Measurements from ENCODE around the gene ALPK3. TPM values are rescaled to one million over a fixed set of nuclear protein-coding genes. Genes with fewer than 3 reads are reported as not detected.
"Not testable (repeated sequence)": the region's sequence is repeated elsewhere in the genome, so short reads cannot be mapped to it uniquely, and the experiment has no call there.

Gene ALPK3
- total RNA-seq, 1 donor from 2014 or later: 13.5 TPM

GRCh38 chr15:84873997-84874396 is 56.8 kb downstream of the ALPK3 start:
- no peak for DNase-seq (ENCODE audit: low read depth, low spot score)

- no peak for DNase-seq (ENCODE audit: low read depth, low spot score)
Measured at GRCh38 chr15:84874981-84875699, 58.0 kb downstream of the ALPK3 start.

GRCh38 chr15:84876269-84876668 is 59.1 kb downstream of the ALPK3 start:
- DNase-seq (ENCODE audit: low read depth, low spot score): no peak

GRCh38 chr15:84877701-84878100 is 60.5 kb downstream of the ALPK3 start:
- DNase-seq (ENCODE audit: low read depth, low spot score): not testable (repeated sequence)

- DNase-seq (ENCODE audit: low read depth, low spot score): peak; percentile 22
Measured at GRCh38 chr15:84878504-84878903, 61.3 kb downstream of the ALPK3 start.

- no peak for DNase-seq (ENCODE audit: low read depth, low spot score)
Measured at GRCh38 chr15:84879088-84879780, 62.1 kb downstream of the ALPK3 start.

- DNase-seq (ENCODE audit: low read depth, low spot score): no peak
Measured at GRCh38 chr15:84880007-84880406, 62.9 kb downstream of the ALPK3 start.

GRCh38 chr15:84880822-84881519 is 63.8 kb downstream of the ALPK3 start:
- DNase-seq (ENCODE audit: low read depth, low spot score): no peak

GRCh38 chr15:84881520-84881830 is 64.3 kb downstream of the ALPK3 start:
- DNase-seq (ENCODE audit: low read depth, low spot score): no peak

- no peak for DNase-seq (ENCODE audit: low read depth, low spot score)
Measured at GRCh38 chr15:84883466-84883865, 66.3 kb downstream of the ALPK3 start.

- no peak for DNase-seq (ENCODE audit: low read depth, low spot score)
Measured at GRCh38 chr15:84883916-84884781, 67.0 kb downstream of the ALPK3 start, which contains the start of gene SLC28A1. Gene SLC28A1, plus strand, starts transcription at chr15:84884662. Its CDS starts 3,099 bp downstream, at chr15:84887761.

GRCh38 chr15:84885801-84886200 is 68.6 kb downstream of the ALPK3 start:
- no peak for DNase-seq (ENCODE audit: low read depth, low spot score)

GRCh38 chr15:84886211-84886983 is 69.2 kb downstream of the ALPK3 start:
- DNase-seq (ENCODE audit: low read depth, low spot score): no peak

- no peak for DNase-seq (ENCODE audit: low read depth, low spot score)
Measured at GRCh38 chr15:84886984-84887299, 69.8 kb downstream of the ALPK3 start.

GRCh38 chr15:84887938-84888337 is 70.8 kb downstream of the ALPK3 start:
- DNase-seq (ENCODE audit: low read depth, low spot score): no peak

GRCh38 chr15:84888639-84889038 is 71.5 kb downstream of the ALPK3 start:
- DNase-seq (ENCODE audit: low read depth, low spot score): no peak

- DNase-seq (ENCODE audit: low read depth, low spot score): no peak
Measured at GRCh38 chr15:84889313-84889990, 72.3 kb downstream of the ALPK3 start.

GRCh38 chr15:84889991-84890669 is 73.0 kb downstream of the ALPK3 start:
- DNase-seq (ENCODE audit: low read depth, low spot score): no peak

- DNase-seq (ENCODE audit: low read depth, low spot score): no peak
Measured at GRCh38 chr15:84890670-84891162, 73.6 kb downstream of the ALPK3 start.

GRCh38 chr15:84891339-84891738 is 74.2 kb downstream of the ALPK3 start:
- DNase-seq (ENCODE audit: low read depth, low spot score): no peak
